GM12878 (cell line): ENCODE data around the gene TAS2R41. TPM values are rescaled to one million over a fixed set of nuclear protein-coding genes. Genes with fewer than 3 reads are reported as not detected.

Source experiments
- ATAC-seq: fragments of 200-7000 bp; cut with Tn5 transposase; 3 replicates; pipeline ENCODE4 v1.9.1; 2020; ENCODE audit warnings: mild to moderate bottlenecking, moderate library complexity
- BruUV-seq: library from RNA; stranded (reverse); fragments of 400-500 nt; replicated peaks from 2 replicates; lab custom pipeline; 2021; lab: Mats Ljungman, UMichigan
- CTCF ChIA-PET: fragments of 300-600 bp; sonication (Branson Sonifier 250); formaldehyde crosslinking; extraction: SDS; loops from one replicate; lab custom pipeline; 2021; ENCODE audit warnings: inconsistent platforms; lab: Yijun Ruan, JAX
- POLR2A ChIA-PET: fragments of 350-600 bp; formaldehyde crosslinking; extraction: SDS; loops from one replicate; lab custom pipeline; 2021; ENCODE audit warnings: inconsistent platforms; lab: Charles Lee
- RAD21 ChIA-PET: fragments of 300-600 bp; sonication (Branson Sonifier 250); formaldehyde crosslinking; loops from one replicate; lab custom pipeline; 2023; ENCODE audit warnings: antibody characterized with exemption; ENCODE audit not compliant: unreplicated experiment; lab: Charles Lee
- SMC1A ChIA-PET: fragments of 300-600 bp; sonication (Branson Sonifier 250); formaldehyde crosslinking; loops from one replicate; lab custom pipeline; 2023; ENCODE audit not compliant: unreplicated experiment, uncharacterized antibody; lab: Charles Lee
- DNase-seq: peaks from one replicate; pipeline ENCODE4 v3.0.0-alpha.2; 2011; ENCODE audit warnings: low read depth, low spot score
- FAIRE-seq: peaks from 3 replicates; lab custom pipeline; 2011; peaks lifted over from hg19 to GRCh38; lab: Jason Lieb, UNC
- H2AFZ ChIP-seq: 2 replicates; pipeline ENCODE4 v1.6.0; 2011; ENCODE audit warnings: low read depth, low read length, control low read depth; ENCODE audit not compliant: control insufficient read depth
- H3K27ac ChIP-seq: 2 replicates; pipeline ENCODE4 v1.5.1; 2011; ENCODE audit warnings: control low read depth; ENCODE audit not compliant: control insufficient read depth, insufficient read depth
- H3K27me3 ChIP-seq, 2 experiments: replicated peaks in 1 of 2; 2 replicates each; pipeline versions ENCODE4 v1.6.0 to v1.6.1; 2011; ENCODE audit warnings: low read length in 1 of 2; ENCODE audit not compliant: control insufficient read depth in 2 of 2, insufficient read depth in 2 of 2
- H3K36me3 ChIP-seq, 2 experiments: 2 replicates each; pipeline ENCODE4 v1.5.1; 2011; ENCODE audit warnings: low read length in 1 of 2; ENCODE audit not compliant: control insufficient read depth in 2 of 2, insufficient read depth in 2 of 2
- H3K4me1 ChIP-seq: 2 replicates; pipeline ENCODE4 v1.6.1; 2011; ENCODE audit warnings: mild to moderate bottlenecking, low read length, moderate library complexity, mixed read lengths; ENCODE audit not compliant: control insufficient read depth, insufficient read depth
- H3K4me2 ChIP-seq: 2 replicates; pipeline ENCODE4 v1.6.0; 2011; ENCODE audit warnings: control low read depth; ENCODE audit not compliant: control insufficient read depth, insufficient read depth
- H3K4me3 ChIP-seq: fragments of 200-600 bp; sonication (generic); 2 replicates; pipeline ENCODE4 v1.5.1; 2016
- H3K79me2 ChIP-seq: 2 replicates; pipeline ENCODE4 v1.6.0; 2011; ENCODE audit warnings: low read length; ENCODE audit not compliant: control insufficient read depth, insufficient read depth
- H3K9ac ChIP-seq: 2 replicates; pipeline ENCODE4 v1.8.0; 2011; ENCODE audit warnings: low read length, control low read depth, mixed read lengths; ENCODE audit not compliant: control insufficient read depth, insufficient read depth
- H3K9me3 ChIP-seq: replicated peaks from 3 replicates; pipeline ENCODE4 v1.5.1; 2011; ENCODE audit warnings: mild to moderate bottlenecking, low read length; ENCODE audit not compliant: control insufficient read depth, insufficient read depth
- H4K20me1 ChIP-seq: 2 replicates; pipeline ENCODE4 v1.6.0; 2011; ENCODE audit not compliant: control insufficient read depth, insufficient read depth
- BCL11A ChIP-seq: IDR thresholded peaks from 2 replicates; pipeline ENCODE4 v1.6.1; 2011; ENCODE audit warnings: low read depth, low read length
- KDM1A ChIP-seq: fragments of 200-600 bp; sonication (generic); IDR thresholded peaks from 2 replicates; pipeline ENCODE4 v1.6.1; 2016; ENCODE audit warnings: borderline replicate concordance
- TARDBP ChIP-seq: IDR thresholded peaks from 2 replicates; pipeline ENCODE4 v1.6.1; 2016; ENCODE audit warnings: borderline replicate concordance
- ZNF24 ChIP-seq: fragments of 450-650 bp; IDR thresholded peaks from 2 replicates; pipeline ENCODE4 v1.6.1; 2017; ENCODE audit warnings: antibody characterized with exemption, mild to moderate bottlenecking
- WGBS: methylation state at CpG from one replicate; pipeline ENCODE4 v1.1.6; 2016; ENCODE audit warnings: low lambda C conversion rate; ENCODE audit not compliant: insufficient replicate concordance, insufficient coverage; ENCODE audit errors: missing lambda C conversion rate; 5-methylcytosine and 5-hydroxymethylcytosine counted together
- in situ Hi-C: fragments of 300-500 bp; cut with MboI; formaldehyde crosslinking; loops from 9 replicates; pipeline ENCODE4 v1.14.3; 2018; ENCODE audit warnings: mixed read lengths
- intact Hi-C: fragments of 100-400 bp; cut with micrococcal nuclease; formaldehyde crosslinking; loops from one replicate; pipeline ENCODE4 v1.14.2; 2022; ENCODE audit not compliant: unreplicated experiment
- polyA plus RNA-seq, 11 experiments: library from polyadenylated mRNA; depleted of rRNA in 4 of 11; unstranded in 6 of 11; stranded (reverse) in 5 of 11; fragments of >200 nt; fragmentation: Nextera tagmentation in 4 of 11; fragmentation: Illumina TruSeq in 1 of 11; extraction: Ambion mirVana in 4 of 11; extraction: Trizol in 1 of 11; gene quantifications; 1 replicate in 1 of 11; 2 replicates in 10 of 11; pipeline versions ENCODE4 v1.2.1 to v1.2.3, GENCODE V29; 2011 to 2016; ENCODE audit warnings: inconsistent platforms in 2 of 11, missing spikeins in 2 of 11, low read depth in 1 of 11
- total RNA-seq, 4 experiments: library from RNA; depleted of rRNA in 3 of 4; stranded (reverse); fragments of >200 nt in 3 of 4; fragmentation: Illumina TruSeq in 1 of 4; extraction: Trizol in 1 of 4; gene quantifications; 2 replicates each; pipeline versions ENCODE4 v1.2.1 to v1.2.3, GENCODE V29; 2013 to 2021
- TF ChIP-seq, protein P1 (sequence below): fragments of 450-650 bp; IDR thresholded peaks from 2 replicates; pipeline ENCODE4 v1.6.1; 2017; ENCODE audit warnings: antibody characterized with exemption, mild to moderate bottlenecking, moderate library complexity

The TAS2R41 gene
- total and polyA plus RNA-seq, 10 of the 15 experiments (the other 5 are each of a cell fraction or from before 2014, with no cell fraction given) = not detected

DNA sequence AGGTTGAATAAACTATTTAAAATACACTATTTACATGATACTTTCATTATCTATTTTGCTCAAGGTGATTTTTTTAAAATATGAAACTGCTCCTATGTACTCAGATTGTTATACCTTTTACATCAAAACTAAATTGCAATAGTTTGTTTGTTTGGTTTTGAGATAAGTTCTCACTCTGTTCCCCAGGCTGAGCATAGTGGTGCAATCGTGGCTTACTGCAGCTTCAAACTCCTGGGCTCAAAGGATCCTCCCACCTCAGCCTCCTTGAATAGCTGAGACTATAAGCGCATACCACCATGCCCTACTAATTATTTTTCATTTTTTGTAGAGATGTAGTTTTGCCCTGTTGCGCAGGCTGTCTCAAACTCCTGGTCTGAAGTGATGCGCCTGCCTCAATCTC, 21.7 kb upstream of the TAS2R41 start:
- in situ Hi-C loops = no loop called here
- RAD21 ChIA-PET = no interaction called here
- Histone ChIP-seq H3K4me2 (no peak overlapping the region), H3K79me2 (no peaks in the 10 kb centered on the region), H3K4me1 (no peaks in the 10 kb centered on the region), H3K9me3 (no peaks in the 10 kb centered on the region), H2AFZ (no peak overlapping the region), H3K36me3 (no peaks in the 10 kb centered on the region), H3K27ac (no peak overlapping the region), H3K4me3 (no peak overlapping the region), H3K9ac (no peak overlapping the region), H4K20me1 (no peaks in the 10 kb centered on the region), H3K27me3 (peaks cover 0 to 4% of the 10 kb centered on the region in 2 experiments; a peak in 1 of 4 replicates)
- SMC1A ChIA-PET = interaction anchor here (1.5 kb wide), 1 partner anchor 16 kb away, joined by 3 read pairs; no protein-coding TSS in a partner anchor
- POLR2A ChIA-PET = no interaction called here
- intact Hi-C loops = no loop called here
- BruUV-seq = no TSS peak
- TF ChIP-seq TARDBP (no peak), BCL11A (no peak), KDM1A (no peak), ZNF24 (no peak)
- TF ChIP-seq, protein P1, sequence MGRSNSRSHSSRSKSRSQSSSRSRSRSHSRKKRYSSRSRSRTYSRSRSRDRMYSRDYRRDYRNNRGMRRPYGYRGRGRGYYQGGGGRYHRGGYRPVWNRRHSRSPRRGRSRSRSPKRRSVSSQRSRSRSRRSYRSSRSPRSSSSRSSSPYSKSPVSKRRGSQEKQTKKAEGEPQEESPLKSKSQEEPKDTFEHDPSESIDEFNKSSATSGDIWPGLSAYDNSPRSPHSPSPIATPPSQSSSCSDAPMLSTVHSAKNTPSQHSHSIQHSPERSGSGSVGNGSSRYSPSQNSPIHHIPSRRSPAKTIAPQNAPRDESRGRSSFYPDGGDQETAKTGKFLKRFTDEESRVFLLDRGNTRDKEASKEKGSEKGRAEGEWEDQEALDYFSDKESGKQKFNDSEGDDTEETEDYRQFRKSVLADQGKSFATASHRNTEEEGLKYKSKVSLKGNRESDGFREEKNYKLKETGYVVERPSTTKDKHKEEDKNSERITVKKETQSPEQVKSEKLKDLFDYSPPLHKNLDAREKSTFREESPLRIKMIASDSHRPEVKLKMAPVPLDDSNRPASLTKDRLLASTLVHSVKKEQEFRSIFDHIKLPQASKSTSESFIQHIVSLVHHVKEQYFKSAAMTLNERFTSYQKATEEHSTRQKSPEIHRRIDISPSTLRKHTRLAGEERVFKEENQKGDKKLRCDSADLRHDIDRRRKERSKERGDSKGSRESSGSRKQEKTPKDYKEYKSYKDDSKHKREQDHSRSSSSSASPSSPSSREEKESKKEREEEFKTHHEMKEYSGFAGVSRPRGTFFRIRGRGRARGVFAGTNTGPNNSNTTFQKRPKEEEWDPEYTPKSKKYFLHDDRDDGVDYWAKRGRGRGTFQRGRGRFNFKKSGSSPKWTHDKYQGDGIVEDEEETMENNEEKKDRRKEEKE = no peak
- CTCF ChIA-PET = no interaction called here
- no peak for ATAC-seq
- 68% methylated on average over 4 of the region's 4 CpGs for WGBS
- no peak for DNase-seq
- FAIRE-seq = no peak
